ENCODE measurements around the gene C5orf46. TPM values are rescaled to one million over a fixed set of nuclear protein-coding genes. Genes with fewer than 3 reads are reported as not detected.

The C5orf46 gene
- total RNA-seq, 4 donors from 2014 or later, result not detected

DNA sequence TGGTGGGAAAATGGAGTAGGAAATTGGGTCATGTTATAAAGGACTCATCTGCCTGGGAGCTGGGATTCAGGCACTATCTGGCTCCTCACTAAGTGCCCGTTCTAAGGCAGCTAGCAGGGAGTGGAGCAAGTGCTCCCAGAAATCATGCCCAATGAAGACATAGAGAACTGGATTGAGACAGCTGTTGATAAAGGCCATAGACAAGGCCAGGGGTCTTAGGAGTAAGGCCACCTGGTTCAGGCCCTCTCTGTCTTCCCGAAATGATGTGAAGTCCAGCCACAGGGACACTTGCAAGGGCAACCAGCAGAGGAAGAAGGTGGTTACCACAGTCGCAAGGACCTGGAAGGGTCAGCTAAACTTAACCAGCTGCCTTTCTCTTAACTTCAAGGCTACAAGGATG is 54.8 kb downstream of the C5orf46 start:
- H3K27me3 ChIP-seq, result no peaks in the 10 kb centered on the region
- H3K4me1 ChIP-seq, result no peaks in the 10 kb centered on the region
- TF ChIP-seq POLR2A (IDR thresholded peaks at IDR 0.05), result no peak
- TF ChIP-seq, protein P1, sequence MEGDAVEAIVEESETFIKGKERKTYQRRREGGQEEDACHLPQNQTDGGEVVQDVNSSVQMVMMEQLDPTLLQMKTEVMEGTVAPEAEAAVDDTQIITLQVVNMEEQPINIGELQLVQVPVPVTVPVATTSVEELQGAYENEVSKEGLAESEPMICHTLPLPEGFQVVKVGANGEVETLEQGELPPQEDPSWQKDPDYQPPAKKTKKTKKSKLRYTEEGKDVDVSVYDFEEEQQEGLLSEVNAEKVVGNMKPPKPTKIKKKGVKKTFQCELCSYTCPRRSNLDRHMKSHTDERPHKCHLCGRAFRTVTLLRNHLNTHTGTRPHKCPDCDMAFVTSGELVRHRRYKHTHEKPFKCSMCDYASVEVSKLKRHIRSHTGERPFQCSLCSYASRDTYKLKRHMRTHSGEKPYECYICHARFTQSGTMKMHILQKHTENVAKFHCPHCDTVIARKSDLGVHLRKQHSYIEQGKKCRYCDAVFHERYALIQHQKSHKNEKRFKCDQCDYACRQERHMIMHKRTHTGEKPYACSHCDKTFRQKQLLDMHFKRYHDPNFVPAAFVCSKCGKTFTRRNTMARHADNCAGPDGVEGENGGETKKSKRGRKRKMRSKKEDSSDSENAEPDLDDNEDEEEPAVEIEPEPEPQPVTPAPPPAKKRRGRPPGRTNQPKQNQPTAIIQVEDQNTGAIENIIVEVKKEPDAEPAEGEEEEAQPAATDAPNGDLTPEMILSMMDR (IDR thresholded peaks at IDR 0.05), result no peak
- no peaks in the 10 kb centered on the region for H3K9me3 ChIP-seq
- intact Hi-C loops (cut with DNase I; ENCODE audit: low total_unique reads), result no loop called here
- H3K36me3 ChIP-seq, result no peaks in the 10 kb centered on the region
- no peak overlapping the region for H3K27ac ChIP-seq
- no peak overlapping the region for H3K4me3 ChIP-seq
- no peak for DNase-seq

DNA sequence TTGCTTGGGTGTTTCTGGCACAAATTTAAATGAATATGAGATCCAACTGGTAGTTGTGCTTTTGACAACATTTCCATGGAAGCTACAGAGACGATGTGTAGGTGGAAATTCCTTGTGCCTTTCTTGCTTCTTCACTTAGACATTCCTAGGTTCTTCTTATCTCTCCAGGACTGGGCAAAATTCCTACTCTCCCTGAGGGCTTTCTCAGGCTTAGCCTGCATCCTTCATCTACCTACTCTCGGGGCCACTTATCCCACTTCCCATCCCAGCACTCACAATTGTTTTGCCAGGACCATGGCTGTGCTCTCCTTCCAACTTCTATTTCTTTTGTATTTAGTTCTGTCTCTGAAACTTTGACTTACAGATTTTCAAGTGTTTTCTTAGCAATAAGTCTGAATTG is 57.1 kb downstream of the C5orf46 start:
- H3K27ac ChIP-seq, result no peak overlapping the region

DNA sequence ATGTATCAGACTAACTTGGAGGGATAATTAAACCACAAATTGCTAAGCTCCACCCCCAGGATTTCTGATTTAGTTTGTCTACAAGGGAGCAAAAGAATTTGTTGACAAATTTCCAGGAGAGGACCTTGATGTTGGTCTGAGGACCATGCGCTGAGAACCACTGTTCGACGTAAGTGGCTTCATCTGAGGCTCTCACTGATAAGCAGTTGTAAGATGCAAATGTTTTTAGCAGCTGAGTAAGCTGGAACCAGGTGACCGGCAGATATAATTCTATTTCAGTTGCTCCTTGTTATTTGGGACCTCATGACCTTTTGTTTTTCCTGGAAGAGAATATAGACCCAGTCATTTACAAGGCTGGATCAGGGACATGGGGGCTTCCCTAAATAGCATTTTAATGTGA is 60.7 kb downstream of the C5orf46 start:
- H3K36me3 ChIP-seq, result no peaks in the 10 kb centered on the region
- H3K4me3 ChIP-seq, result no peak overlapping the region
- TF ChIP-seq, protein P1 (IDR thresholded peaks at IDR 0.05), result no peak
- TF ChIP-seq POLR2A (IDR thresholded peaks at IDR 0.05), result no peak
- no peaks in the 10 kb centered on the region for H3K4me1 ChIP-seq
- no peak for DNase-seq
- no peaks in the 10 kb centered on the region for H3K27me3 ChIP-seq
- no peaks in the 10 kb centered on the region for H3K9me3 ChIP-seq
- no peak overlapping the region for H3K27ac ChIP-seq
- intact Hi-C loops (cut with DNase I; ENCODE audit: low total_unique reads), result no loop called here

More for the DNA sequence above, 57.1 kb downstream of the C5orf46 start:
- DNase-seq, result no peak
- intact Hi-C loops (cut with DNase I; ENCODE audit: low total_unique reads), result no loop called here
- Histone ChIP-seq H3K9me3 (no peaks in the 10 kb centered on the region), H3K4me3 (no peak overlapping the region), H3K4me1 (no peaks in the 10 kb centered on the region), H3K36me3 (no peaks in the 10 kb centered on the region), H3K27me3 (no peaks in the 10 kb centered on the region)
- TF ChIP-seq, protein P1 (IDR thresholded peaks at IDR 0.05), result no peak
- no peak for TF ChIP-seq POLR2A (IDR thresholded peaks at IDR 0.05)

DNA sequence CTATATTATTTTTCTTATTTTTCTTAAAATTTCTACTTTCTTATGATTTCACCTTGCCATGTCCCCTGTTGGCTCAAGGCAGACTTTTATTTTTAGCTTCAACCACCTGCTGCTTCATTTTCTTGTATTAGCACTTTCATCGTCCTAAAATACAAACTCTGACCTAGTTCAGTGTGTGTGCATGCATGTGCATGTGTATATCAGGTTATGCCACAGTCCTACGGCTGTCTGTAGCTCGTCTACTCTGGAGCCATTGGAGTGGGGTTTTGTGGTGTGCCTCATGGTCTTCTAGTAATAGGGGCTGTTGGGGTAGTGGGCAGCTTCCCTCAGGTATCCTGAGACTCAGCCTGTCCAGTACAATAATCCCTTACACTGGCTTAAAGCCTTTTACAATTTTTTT is 61.5 kb downstream of the C5orf46 start:
- no peak overlapping the region for H3K4me3 ChIP-seq
- H3K9me3 ChIP-seq, result no peaks in the 10 kb centered on the region
- H3K36me3 ChIP-seq, result no peaks in the 10 kb centered on the region
- H3K27me3 ChIP-seq, result no peaks in the 10 kb centered on the region
- no peak for DNase-seq
- H3K27ac ChIP-seq, result no peak overlapping the region
- intact Hi-C loops (cut with DNase I; ENCODE audit: low total_unique reads), result no loop called here
- no peaks in the 10 kb centered on the region for H3K4me1 ChIP-seq
- TF ChIP-seq, protein P1 (IDR thresholded peaks at IDR 0.05), result no peak
- TF ChIP-seq POLR2A (IDR thresholded peaks at IDR 0.05), result no peak

DNA sequence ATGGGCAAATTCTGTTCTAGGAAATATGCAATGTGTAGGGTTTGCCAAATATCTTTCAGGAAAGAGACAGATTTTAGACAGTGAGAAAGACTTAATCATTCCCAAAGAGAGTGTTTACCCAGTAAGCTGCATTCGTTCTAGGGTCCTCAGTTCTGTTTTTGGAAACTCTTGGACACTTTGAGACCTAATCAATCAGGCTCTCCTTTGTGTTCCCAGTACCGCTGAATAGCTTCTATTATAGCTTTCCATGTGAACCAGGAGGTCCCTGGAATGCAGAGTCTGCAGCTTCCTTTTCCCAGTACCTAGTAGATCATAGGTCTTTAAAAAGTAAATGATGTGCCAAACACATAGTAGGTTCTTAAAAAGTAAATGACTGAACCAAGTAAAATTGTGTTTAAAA is 63.5 kb downstream of the C5orf46 start:
- DNase-seq, result no peak
- Histone ChIP-seq H3K36me3 (no peaks in the 10 kb centered on the region), H3K27me3 (no peaks in the 10 kb centered on the region), H3K4me3 (no peak overlapping the region), H3K27ac (no peak overlapping the region), H3K4me1 (no peaks in the 10 kb centered on the region), H3K9me3 (no peaks in the 10 kb centered on the region)
- TF ChIP-seq POLR2A (IDR thresholded peaks at IDR 0.05), result no peak
- TF ChIP-seq, protein P1 (IDR thresholded peaks at IDR 0.05), result no peak
- intact Hi-C loops (cut with DNase I; ENCODE audit: low total_unique reads), result no loop called here

Other genes starting within 250 kb of the C5orf46 start
- gene JAKMIP2, start 123.8 kb downstream of the C5orf46 start, total RNA-seq, result 1 to 10 TPM in 3 of 4 donors, under 1 TPM in 1; 0.29 to 9.3 (median 5.0) TPM
- gene SPINK1, start 74.9 kb downstream of the C5orf46 start, total RNA-seq, result not detected
- gene SCGB3A2, start 27.8 kb downstream of the C5orf46 start, total RNA-seq, result not detected
- gene SPINK5, start 157.4 kb upstream of the C5orf46 start, total RNA-seq, result 1 to 10 TPM in 1 of 4 donors, under 1 TPM in 1, not detected in 2; 0.73 to 4.6 TPM